Upper lobe of left lung (tissue), 6 donors: ENCODE results near the gene PLCB1. TPM values are rescaled to one million over a fixed set of nuclear protein-coding genes. Genes with fewer than 3 reads are reported as not detected.

Experiments used
- ATAC-seq, 2 donors: fragments of 200-7000 bp; cut with Tn5 transposase; one replicate each; pipeline ENCODE4 v1.9.1; 2022; ENCODE audit warnings: mild to moderate bottlenecking in 2 of 2, moderate library complexity in 2 of 2; ENCODE audit not compliant: low FRiP score in 2 of 2
- DNase-seq, 2 donors: peaks; one replicate each; pipeline ENCODE4 v3.0.0-alpha.2; 2019 to 2020
- H3K27ac ChIP-seq, 4 donors: fragments of 200-600 bp; sonication (generic); one replicate each; pipeline ENCODE4 v1.5.1; 2016 to 2019
- H3K27me3 ChIP-seq, 4 donors: fragments of 200-600 bp; sonication (generic); one replicate each; pipeline ENCODE4 v1.5.1; 2017 to 2019
- H3K36me3 ChIP-seq, 4 donors: fragments of 200-600 bp; sonication (generic); one replicate each; pipeline ENCODE4 v1.5.1; 2016 to 2019
- H3K4me1 ChIP-seq, 4 donors: fragments of 200-600 bp; sonication (generic); one replicate each; pipeline ENCODE4 v1.5.1; 2018 to 2019
- H3K4me3 ChIP-seq, 4 donors: fragments of 200-600 bp; sonication (generic); one replicate each; pipeline ENCODE4 v1.5.1; 2017 to 2019; ENCODE audit warnings: mild to moderate bottlenecking in 2 of 4, moderate library complexity in 1 of 4
- H3K9me3 ChIP-seq, 4 donors: fragments of 200-600 bp; sonication (generic); one replicate each; pipeline ENCODE4 v1.5.1; 2018 to 2019
- EP300 ChIP-seq, 4 donors: sonication (generic); formaldehyde crosslinking; IDR thresholded peaks; one replicate each; pipeline ENCODE4 v1.5.1; 2017; ENCODE audit warnings: antibody characterized with exemption in 4 of 4, control low read depth in 2 of 4
- POLR2A ChIP-seq, 4 donors: fragments of 450-650 bp; IDR thresholded peaks; one replicate each; pipeline ENCODE4 v1.5.1; 2016 to 2017; ENCODE audit warnings: antibody characterized with exemption in 4 of 4, mild to moderate bottlenecking in 2 of 4
- POLR2AphosphoS5 ChIP-seq, 2 donors: sonication (generic); formaldehyde crosslinking; IDR thresholded peaks; one replicate each; pipeline ENCODE4 v1.5.1; 2017; ENCODE audit warnings: antibody characterized with exemption in 2 of 2
- WGBS, 2 donors: methylation state at CpG; one replicate each; pipeline ENCODE4 v1.1.5; 2017 to 2018; 5-methylcytosine and 5-hydroxymethylcytosine counted together
- total RNA-seq, 6 donors: library from RNA; depleted of rRNA in 4 of 6; stranded (reverse); fragments of >200 nt in 4 of 6; gene quantifications; one replicate each; pipeline versions ENCODE4 v1.1.0 to v1.2.1, GENCODE V29; 2016 to 2021
- TF ChIP-seq, protein P1 (sequence below), 6 experiments: fragments of 450-650 bp in 4 of 6; fragments of 200-600 bp in 2 of 6; sonication (generic) in 2 of 6; IDR thresholded peaks; one replicate each; pipeline ENCODE4 v1.5.1; 2016 to 2019; ENCODE audit warnings: antibody characterized with exemption in 6 of 6
- donor health status: DM: no; HTN: no; CAD: no; lungs with moderate emphysema.
- donor health status: DM: no; HTN: yes; CAD: no; lungs with severe emphysema.

Gene PLCB1
- total RNA-seq, 6 donors from 2014 or later: 4.8 to 26.2 (median 10.7) TPM

DNA sequence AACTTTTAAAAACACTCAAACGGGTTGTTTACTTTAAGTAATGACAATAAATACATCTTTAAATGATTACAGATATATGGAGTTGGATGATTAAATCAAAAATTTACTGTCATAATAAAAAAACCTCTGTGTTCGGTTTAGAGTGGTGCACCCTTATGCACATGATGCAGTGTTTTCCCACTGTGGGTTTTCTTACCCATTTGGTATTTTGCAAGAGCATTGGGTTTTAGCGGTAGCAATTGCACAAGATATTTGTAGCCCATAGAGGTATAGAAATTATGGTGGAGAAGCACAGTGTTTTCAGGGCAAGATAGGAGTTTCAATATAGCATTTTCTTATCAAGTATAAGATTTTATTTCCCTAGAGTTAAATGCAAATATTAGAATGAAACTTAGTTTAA lies 526.0 kb downstream of the PLCB1 start:
- 76% methylated on average over 3 of the region's 3 CpGs for WGBS, 2 donors
- Histone ChIP-seq H3K27ac (no peak overlapping the region), H3K4me1 (no peaks in the 10 kb centered on the region), H3K4me3 (no peak overlapping the region), H3K27me3 (no peaks in the 10 kb centered on the region), H3K9me3 (no peaks in the 10 kb centered on the region), H3K36me3 (no peaks in the 10 kb centered on the region)
- DNase-seq (no peak), ATAC-seq (no peak)
- TF ChIP-seq, protein P1, sequence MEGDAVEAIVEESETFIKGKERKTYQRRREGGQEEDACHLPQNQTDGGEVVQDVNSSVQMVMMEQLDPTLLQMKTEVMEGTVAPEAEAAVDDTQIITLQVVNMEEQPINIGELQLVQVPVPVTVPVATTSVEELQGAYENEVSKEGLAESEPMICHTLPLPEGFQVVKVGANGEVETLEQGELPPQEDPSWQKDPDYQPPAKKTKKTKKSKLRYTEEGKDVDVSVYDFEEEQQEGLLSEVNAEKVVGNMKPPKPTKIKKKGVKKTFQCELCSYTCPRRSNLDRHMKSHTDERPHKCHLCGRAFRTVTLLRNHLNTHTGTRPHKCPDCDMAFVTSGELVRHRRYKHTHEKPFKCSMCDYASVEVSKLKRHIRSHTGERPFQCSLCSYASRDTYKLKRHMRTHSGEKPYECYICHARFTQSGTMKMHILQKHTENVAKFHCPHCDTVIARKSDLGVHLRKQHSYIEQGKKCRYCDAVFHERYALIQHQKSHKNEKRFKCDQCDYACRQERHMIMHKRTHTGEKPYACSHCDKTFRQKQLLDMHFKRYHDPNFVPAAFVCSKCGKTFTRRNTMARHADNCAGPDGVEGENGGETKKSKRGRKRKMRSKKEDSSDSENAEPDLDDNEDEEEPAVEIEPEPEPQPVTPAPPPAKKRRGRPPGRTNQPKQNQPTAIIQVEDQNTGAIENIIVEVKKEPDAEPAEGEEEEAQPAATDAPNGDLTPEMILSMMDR (IDR thresholded peaks at IDR 0.05): no peak
- TF ChIP-seq POLR2A (IDR thresholded peaks at IDR 0.05) (no peak), EP300 (IDR thresholded peaks at IDR 0.05) (no peak), POLR2AphosphoS5 (IDR thresholded peaks at IDR 0.05) (no peak)

DNA sequence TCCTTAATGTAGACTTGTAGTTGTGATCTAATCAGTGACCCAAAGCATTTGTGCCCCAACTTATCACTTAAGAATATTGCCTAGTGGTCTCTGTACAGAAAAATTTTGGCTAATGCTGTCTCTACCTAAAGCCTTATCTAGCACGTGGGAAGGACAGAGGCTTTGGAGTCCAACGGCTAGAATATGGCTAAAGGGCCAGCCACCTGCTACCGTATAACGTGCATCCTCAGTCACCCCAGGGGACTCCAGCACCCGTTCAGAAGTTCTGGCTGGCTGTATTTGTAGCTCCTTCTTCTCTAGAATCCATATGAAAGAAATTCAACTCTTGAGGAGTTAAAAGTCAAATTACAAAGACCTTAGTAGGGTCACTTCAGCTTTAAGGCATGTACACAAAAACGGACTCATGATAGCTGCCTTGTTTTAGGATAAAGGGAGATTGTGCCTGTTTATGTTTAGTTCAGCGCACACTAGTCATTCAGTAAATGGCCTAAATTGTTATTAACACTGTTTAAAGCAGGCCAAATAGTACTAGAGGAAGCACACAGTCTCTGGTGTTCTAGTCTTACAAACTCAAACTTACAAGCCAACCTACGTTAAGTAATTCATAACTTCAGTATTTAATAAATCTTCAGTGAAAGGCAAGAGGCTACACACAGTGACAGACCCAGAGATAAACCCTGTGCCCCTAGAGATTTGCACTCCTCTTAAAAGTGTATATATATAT lies 529.3 kb downstream of the PLCB1 start:
- Histone ChIP-seq H3K9me3 (no peaks in the 10 kb centered on the region), H3K4me3 (no peak overlapping the region), H3K4me1 (no peaks in the 10 kb centered on the region), H3K36me3 (no peaks in the 10 kb centered on the region), H3K27me3 (no peaks in the 10 kb centered on the region), H3K27ac (no peak overlapping the region)
- no peak for DNase-seq
- WGBS, 2 donors: 71 to 89% methylated on average over 8 of the region's 8 CpGs
- no peak for TF ChIP-seq POLR2A (IDR thresholded peaks at IDR 0.05)
- no peak for TF ChIP-seq EP300 (IDR thresholded peaks at IDR 0.05)
- no peak for TF ChIP-seq POLR2AphosphoS5 (IDR thresholded peaks at IDR 0.05)
- TF ChIP-seq, protein P1 (IDR thresholded peaks at IDR 0.05): no peak
- ATAC-seq: no peak

DNA sequence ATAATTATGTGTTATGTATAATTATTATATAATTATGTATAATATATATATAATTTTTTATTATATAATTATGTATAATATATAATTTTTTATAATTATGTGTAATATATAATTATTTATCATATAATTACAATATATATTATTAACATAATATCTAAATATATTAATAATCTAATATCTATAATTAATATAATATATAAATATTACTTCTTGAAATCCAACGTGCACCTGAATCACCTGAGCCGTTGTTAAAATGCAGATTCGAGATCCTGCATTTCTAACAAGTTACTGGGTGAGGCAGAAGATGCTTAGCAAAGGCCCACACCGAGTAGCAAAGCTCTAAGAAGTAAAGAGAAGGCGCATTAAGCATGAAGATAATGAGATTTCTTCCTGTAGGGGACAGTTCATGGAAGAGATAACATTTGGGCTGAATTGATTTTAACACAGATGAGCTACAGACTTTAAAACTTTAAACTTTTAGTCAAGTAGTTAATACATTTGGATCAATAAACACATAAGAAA lies 530.4 kb downstream of the PLCB1 start:
- no peaks in the 10 kb centered on the region for H3K4me1 ChIP-seq
- H3K4me3 ChIP-seq: no peak overlapping the region
- 87 to 93% methylated on average over 5 of the region's 5 CpGs for WGBS, 2 donors
- H3K27ac ChIP-seq: no peak overlapping the region
- H3K9me3 ChIP-seq: no peaks in the 10 kb centered on the region
- TF ChIP-seq POLR2A (IDR thresholded peaks at IDR 0.05) (no peak), EP300 (IDR thresholded peaks at IDR 0.05) (no peak), POLR2AphosphoS5 (IDR thresholded peaks at IDR 0.05) (no peak)
- TF ChIP-seq, protein P1 (IDR thresholded peaks at IDR 0.05): no peak
- ATAC-seq (no peak), DNase-seq (no peak)
- no peaks in the 10 kb centered on the region for H3K27me3 ChIP-seq
- no peaks in the 10 kb centered on the region for H3K36me3 ChIP-seq

DNA sequence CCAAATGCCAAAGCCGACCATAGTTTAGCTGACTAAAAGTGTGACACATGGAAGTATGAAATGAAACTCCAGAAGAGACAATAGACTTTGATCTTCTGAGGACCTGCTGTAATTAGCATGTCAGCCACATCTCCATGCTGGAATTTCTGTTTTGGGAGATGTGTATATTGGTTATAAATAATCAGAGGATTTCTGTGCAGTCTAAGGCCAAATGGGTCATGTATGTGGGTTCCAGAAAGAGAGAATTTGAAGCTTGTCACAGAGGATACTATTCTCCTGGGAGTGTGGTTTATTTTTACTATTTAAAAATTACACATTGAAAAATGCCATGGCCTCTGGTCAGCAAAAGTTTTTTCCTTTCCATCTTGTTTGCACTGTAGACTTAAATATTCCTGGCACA lies 531.4 kb downstream of the PLCB1 start:
- H3K27ac ChIP-seq: no peak overlapping the region
- ATAC-seq (no peak), DNase-seq (no peak)
- no peaks in the 10 kb centered on the region for H3K36me3 ChIP-seq
- no peaks in the 10 kb centered on the region for H3K4me1 ChIP-seq
- WGBS, 2 donors: 82 to 88% methylated on average over 1 of the region's 1 CpG
- TF ChIP-seq, protein P1 (IDR thresholded peaks at IDR 0.05): no peak
- TF ChIP-seq EP300 (IDR thresholded peaks at IDR 0.05): no peak
- H3K4me3 ChIP-seq: no peak overlapping the region
- no peaks in the 10 kb centered on the region for H3K27me3 ChIP-seq
- H3K9me3 ChIP-seq: no peaks in the 10 kb centered on the region

DNA sequence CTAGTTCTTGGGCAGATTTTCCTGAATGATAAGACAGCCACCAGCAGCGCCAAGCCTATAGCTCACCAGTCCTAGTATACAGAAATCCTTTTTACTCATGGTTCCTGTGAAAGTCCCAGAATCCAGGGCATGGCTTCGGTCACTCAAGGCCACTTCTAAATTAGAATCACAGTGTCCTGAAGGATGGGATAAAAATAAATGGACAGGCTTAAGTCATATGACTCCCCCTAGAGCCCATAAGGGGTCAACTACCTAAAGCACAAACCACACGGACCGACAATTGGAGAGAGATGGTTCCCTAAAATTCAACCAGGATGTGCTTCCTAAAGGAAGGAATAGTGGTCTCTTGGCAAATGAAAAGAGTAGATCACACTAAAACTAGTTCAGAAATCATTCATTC lies 532.7 kb downstream of the PLCB1 start:
- no peak for DNase-seq
- WGBS, 2 donors: 69 to 85% methylated on average over 4 of the region's 4 CpGs
- Histone ChIP-seq H3K36me3 (no peaks in the 10 kb centered on the region), H3K27me3 (no peaks in the 10 kb centered on the region), H3K9me3 (no peaks in the 10 kb centered on the region), H3K27ac (no peak overlapping the region), H3K4me1 (no peaks in the 10 kb centered on the region), H3K4me3 (no peak overlapping the region)
- ATAC-seq: no peak
- TF ChIP-seq, protein P1 (IDR thresholded peaks at IDR 0.05): no peak
- TF ChIP-seq EP300 (IDR thresholded peaks at IDR 0.05) (no peak), POLR2A (IDR thresholded peaks at IDR 0.05) (no peak), POLR2AphosphoS5 (IDR thresholded peaks at IDR 0.05) (no peak)
